Neural cell (in vitro differentiated cells): ENCODE results near the gene GRIA2.

Experiments used
- CTCF ChIP-seq: fragments of 450-650 bp; IDR thresholded peaks from 2 replicates; pipeline ENCODE4 v1.5.1; 2014; ENCODE audit warnings: antibody characterized with exemption, mild to moderate bottlenecking, moderate library complexity; ENCODE audit not compliant: poor library complexity, severe bottlenecking
- EP300 ChIP-seq: fragments of 450-650 bp; conservative IDR thresholded peaks from 2 replicates; pipeline ENCODE4 v1.6.1; 2014; ENCODE audit warnings: antibody characterized with exemption, mild to moderate bottlenecking, moderate library complexity; ENCODE audit not compliant: poor library complexity, severe bottlenecking
- EZH2 ChIP-seq: fragments of 200-600, 300-800 bp; shearing (Covaris generic), sonication (generic); IDR thresholded peaks from 2 replicates; pipeline ENCODE4 v1.6.1; 2014; ENCODE audit warnings: antibody characterized with exemption, low read length, borderline replicate concordance, mild to moderate bottlenecking; ENCODE audit not compliant: insufficient read depth, poor library complexity, severe bottlenecking
- MXI1 ChIP-seq: fragments of 450-650 bp; conservative IDR thresholded peaks from 2 replicates; pipeline ENCODE4 v1.6.1; 2014; ENCODE audit warnings: antibody characterized with exemption, mild to moderate bottlenecking; ENCODE audit not compliant: poor library complexity, severe bottlenecking
- POLR2AphosphoS5 ChIP-seq: IDR thresholded peaks from 2 replicates; pipeline ENCODE4 v1.6.1; 2012
- RAD21 ChIP-seq: fragments of 450-650 bp; conservative IDR thresholded peaks from 2 replicates; pipeline ENCODE4 v1.6.1; 2014; ENCODE audit warnings: antibody characterized with exemption, mild to moderate bottlenecking, moderate library complexity
- TAF1 ChIP-seq: IDR thresholded peaks from 2 replicates; pipeline ENCODE4 v1.6.1; 2012; ENCODE audit warnings: low read depth
- TF ChIP-seq, protein P1 (sequence below): IDR thresholded peaks from 2 replicates; pipeline ENCODE4 v1.6.1; 2012; ENCODE audit warnings: borderline replicate concordance

DNA sequence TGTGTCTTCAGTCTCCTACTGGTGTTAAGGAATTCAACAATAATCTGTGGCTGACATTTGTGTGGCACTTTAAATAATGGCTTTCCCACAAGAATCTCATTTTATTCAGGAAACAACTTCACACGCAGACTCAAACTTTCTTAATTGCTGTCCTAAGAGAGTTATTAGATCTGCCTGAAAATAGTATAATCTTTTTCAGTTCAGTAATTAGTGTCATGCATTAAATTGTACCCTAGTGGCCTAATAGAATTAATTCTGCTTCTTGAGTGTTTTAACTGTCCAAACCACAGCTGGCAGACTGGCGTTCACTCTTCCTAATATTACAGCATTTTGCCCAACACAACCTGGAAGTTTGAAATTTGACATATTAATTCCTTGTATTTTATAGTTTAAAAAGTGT, 107.1 kb downstream of the GRIA2 start:
- no peak for TF ChIP-seq MXI1
- TF ChIP-seq EZH2 = no peak
- no peak for TF ChIP-seq CTCF
- no peak for TF ChIP-seq EP300
- TF ChIP-seq RAD21 = no peak
- TF ChIP-seq TAF1 = no peak
- no peak for TF ChIP-seq POLR2AphosphoS5
- TF ChIP-seq, protein P1, sequence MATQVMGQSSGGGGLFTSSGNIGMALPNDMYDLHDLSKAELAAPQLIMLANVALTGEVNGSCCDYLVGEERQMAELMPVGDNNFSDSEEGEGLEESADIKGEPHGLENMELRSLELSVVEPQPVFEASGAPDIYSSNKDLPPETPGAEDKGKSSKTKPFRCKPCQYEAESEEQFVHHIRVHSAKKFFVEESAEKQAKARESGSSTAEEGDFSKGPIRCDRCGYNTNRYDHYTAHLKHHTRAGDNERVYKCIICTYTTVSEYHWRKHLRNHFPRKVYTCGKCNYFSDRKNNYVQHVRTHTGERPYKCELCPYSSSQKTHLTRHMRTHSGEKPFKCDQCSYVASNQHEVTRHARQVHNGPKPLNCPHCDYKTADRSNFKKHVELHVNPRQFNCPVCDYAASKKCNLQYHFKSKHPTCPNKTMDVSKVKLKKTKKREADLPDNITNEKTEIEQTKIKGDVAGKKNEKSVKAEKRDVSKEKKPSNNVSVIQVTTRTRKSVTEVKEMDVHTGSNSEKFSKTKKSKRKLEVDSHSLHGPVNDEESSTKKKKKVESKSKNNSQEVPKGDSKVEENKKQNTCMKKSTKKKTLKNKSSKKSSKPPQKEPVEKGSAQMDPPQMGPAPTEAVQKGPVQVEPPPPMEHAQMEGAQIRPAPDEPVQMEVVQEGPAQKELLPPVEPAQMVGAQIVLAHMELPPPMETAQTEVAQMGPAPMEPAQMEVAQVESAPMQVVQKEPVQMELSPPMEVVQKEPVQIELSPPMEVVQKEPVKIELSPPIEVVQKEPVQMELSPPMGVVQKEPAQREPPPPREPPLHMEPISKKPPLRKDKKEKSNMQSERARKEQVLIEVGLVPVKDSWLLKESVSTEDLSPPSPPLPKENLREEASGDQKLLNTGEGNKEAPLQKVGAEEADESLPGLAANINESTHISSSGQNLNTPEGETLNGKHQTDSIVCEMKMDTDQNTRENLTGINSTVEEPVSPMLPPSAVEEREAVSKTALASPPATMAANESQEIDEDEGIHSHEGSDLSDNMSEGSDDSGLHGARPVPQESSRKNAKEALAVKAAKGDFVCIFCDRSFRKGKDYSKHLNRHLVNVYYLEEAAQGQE = no peak
